ENCODE data around the gene CHRNA9. TPM values are rescaled to one million over a fixed set of nuclear protein-coding genes. Genes with fewer than 3 reads are reported as not detected.
"Not testable (repeated sequence)": the region's sequence is repeated elsewhere in the genome, so short reads cannot be mapped to it uniquely, and the experiment has no call there.

CHRNA9 gene
- total RNA-seq (under 1 TPM in 1 of 7 donors, not detected in 6; 0.13 TPM), polyA plus RNA-seq (not detected)
- long read RNA-seq, donor 1, result 0 reads
- long read RNA-seq, donor 2, result 0 reads
- long read RNA-seq, donor 3, result 0 reads

- no peaks in the 10 kb centered on the region for H3K36me3 ChIP-seq
- WGBS, 3 donors, result 60 to 69% (median 60%) methylated on average over 12 of the region's 12 CpGs
- H3K9me3 ChIP-seq, result no peaks in the 10 kb centered on the region
- intact Hi-C loops (cut with DNase I), result no loop called here
- no peak for DNase-seq
- no peak for TF ChIP-seq POLR2A (IDR thresholded peaks at IDR 0.05)
- no peak for TF ChIP-seq CTCF (IDR thresholded peaks at IDR 0.05)
- no peak for TF ChIP-seq EP300 (IDR thresholded peaks at IDR 0.05)
- no peak within 1 kb of the TSS for H3K4me3 ChIP-seq
- H3K4me1 ChIP-seq (ENCODE audit: insufficient read depth), result no peaks in the 10 kb centered on the region
- no peaks in the 10 kb centered on the region for H3K27me3 ChIP-seq
- H3K27ac ChIP-seq, result no peak within 1 kb of the TSS
Measured at GRCh38 chr4:40334591-40335524, at the start of gene CHRNA9. Gene CHRNA9 (plus strand): TSS chr4:40335333. CDS start chr4:40335468, 135 bp downstream.

GRCh38 chr4:40285692-40286091 lies 49.4 kb upstream of the CHRNA9 start:
- WGBS, 3 donors, result 71 to 90% (median 85%) methylated on average over 5 of the region's 5 CpGs
- Histone ChIP-seq H3K27ac (no peak overlapping the region), H3K9me3 (no peaks in the 10 kb centered on the region), H3K36me3 (no peaks in the 10 kb centered on the region), H3K4me3 (no peak overlapping the region), H3K27me3 (no peaks in the 10 kb centered on the region), H3K4me1 (ENCODE audit: insufficient read depth) (no peaks in the 10 kb centered on the region)
- TF ChIP-seq POLR2A (IDR thresholded peaks at IDR 0.05) (no peak), EP300 (IDR thresholded peaks at IDR 0.05) (no peak), CTCF (IDR thresholded peaks at IDR 0.05) (no peak)
- intact Hi-C loops (cut with DNase I), result no loop called here
- DNase-seq, result no peak

GRCh38 chr4:40288566-40288965 lies 46.6 kb upstream of the CHRNA9 start:
- intact Hi-C loops (cut with DNase I), result no loop called here

GRCh38 chr4:40289366-40290188 lies 45.6 kb upstream of the CHRNA9 start:
- no peak for DNase-seq
- Histone ChIP-seq H3K36me3 (no peaks in the 10 kb centered on the region), H3K4me1 (ENCODE audit: insufficient read depth) (no peaks in the 10 kb centered on the region), H3K27ac (no peak overlapping the region), H3K27me3 (no peaks in the 10 kb centered on the region), H3K9me3 (no peaks in the 10 kb centered on the region), H3K4me3 (no peak overlapping the region)
- TF ChIP-seq EP300 (IDR thresholded peaks at IDR 0.05) (no peak), CTCF (IDR thresholded peaks at IDR 0.05) (no peak), POLR2A (IDR thresholded peaks at IDR 0.05) (no peak)
- WGBS, 3 donors, result 35 to 61% (median 39%) methylated on average over 7 of the region's 7 CpGs
- intact Hi-C loops (cut with DNase I), result no loop called here

More at GRCh38 chr4:40288566-40288965, 46.6 kb upstream of the CHRNA9 start:
- no peak for DNase-seq
- WGBS, 3 donors, result 89 to 91% (median 89%) methylated on average over 8 of the region's 8 CpGs
- Histone ChIP-seq H3K4me1 (ENCODE audit: insufficient read depth) (no peaks in the 10 kb centered on the region), H3K9me3 (no peaks in the 10 kb centered on the region), H3K4me3 (no peak overlapping the region), H3K36me3 (no peaks in the 10 kb centered on the region), H3K27me3 (no peaks in the 10 kb centered on the region), H3K27ac (no peak overlapping the region)
- TF ChIP-seq POLR2A (IDR thresholded peaks at IDR 0.05), result no peak
- no peak for TF ChIP-seq EP300 (IDR thresholded peaks at IDR 0.05)

GRCh38 chr4:40290611-40291186 lies 44.4 kb upstream of the CHRNA9 start:
- H3K27me3 ChIP-seq; H3K9me3 ChIP-seq; H3K36me3 ChIP-seq; intact Hi-C loops (cut with DNase I); DNase-seq; H3K4me1 ChIP-seq (ENCODE audit: insufficient read depth); H3K4me3 ChIP-seq; H3K27ac ChIP-seq: not testable (repeated sequence)
- WGBS, 3 donors, result 77 to 83% (median 80%) methylated on average over 2 of the region's 2 CpGs

Data from ovary (tissue), 10 donors.